Limb (tissue), 2 donors: ENCODE data around the gene ARHGEF11.
A peak's percentile ranks its signal among the peaks of the same experiment; 100 is the strongest.

Experiments used
- DNase-seq, 2 donors: peaks; one replicate each; pipeline ENCODE4 v3.0.0-alpha.2; 2016; ENCODE audit errors: extremely low spot score in 2 of 2

The ARHGEF11 gene

GRCh38 chr1:156910309-156910782 lies 135.2 kb downstream of the ARHGEF11 start:
- peak in 1 of 2 donors; percentile 69 for DNase-seq

- DNase-seq, result no peak
Measured at GRCh38 chr1:156909671-156910070, 135.9 kb downstream of the ARHGEF11 start.

GRCh38 chr1:156908955-156909354 lies 136.6 kb downstream of the ARHGEF11 start:
- no peak for DNase-seq

GRCh38 chr1:156908541-156908940 lies 137.0 kb downstream of the ARHGEF11 start:
- DNase-seq, result no peak

GRCh38 chr1:156906206-156906906 lies 139.2 kb downstream of the ARHGEF11 start:
- DNase-seq, result no peak

- DNase-seq, result no peak
Measured at GRCh38 chr1:156905651-156906050, 139.9 kb downstream of the ARHGEF11 start.

- DNase-seq, result no peak
Measured at GRCh38 chr1:156905176-156905575, 140.4 kb downstream of the ARHGEF11 start.

- no peak for DNase-seq
Measured at GRCh38 chr1:156904187-156904959, 141.2 kb downstream of the ARHGEF11 start.

- DNase-seq, result no peak
Measured at GRCh38 chr1:156903328-156904091, 142.0 kb downstream of the ARHGEF11 start.

GRCh38 chr1:156901966-156902915 lies 143.3 kb downstream of the ARHGEF11 start:
- DNase-seq, result no peak

GRCh38 chr1:156901590-156901900 lies 144.0 kb downstream of the ARHGEF11 start:
- no peak for DNase-seq

- DNase-seq, result no peak
Measured at GRCh38 chr1:156900896-156901589, 144.5 kb downstream of the ARHGEF11 start.

GRCh38 chr1:156899956-156900718 lies 145.4 kb downstream of the ARHGEF11 start:
- no peak for DNase-seq

GRCh38 chr1:156898971-156899664 lies 146.4 kb downstream of the ARHGEF11 start:
- DNase-seq, result no peak

GRCh38 chr1:156898161-156898566 lies 147.4 kb downstream of the ARHGEF11 start:
- no peak for DNase-seq

GRCh38 chr1:156897078-156897825 lies 148.3 kb downstream of the ARHGEF11 start:
- no peak for DNase-seq

GRCh38 chr1:156896490-156897033 lies 149.0 kb downstream of the ARHGEF11 start:
- DNase-seq, result no peak

- no peak for DNase-seq
Measured at GRCh38 chr1:156895927-156896326, 149.6 kb downstream of the ARHGEF11 start.
